BLaER1 treated with 17β-estradiol and CSF1 and Interleukin-3, amounts not matched to agents 10 nM and 100 nM (cell line): Measurements from ENCODE around the gene NME2.
"Not testable (repeated sequence)": the region's sequence is repeated elsewhere in the genome, so short reads cannot be mapped to it uniquely, and the experiment has no call there.

Source experiments
- H3K27ac ChIP-seq, 11 experiments: shearing (Covaris generic); formaldehyde crosslinking; 2 replicates each; pipeline ENCODE4 v1.8.1; 2022
- H3K27me3 ChIP-seq, 11 experiments: shearing (Covaris generic); formaldehyde crosslinking; 2 replicates each; pipeline ENCODE4 v1.8.1; 2022
- H3K36me3 ChIP-seq, 11 experiments: shearing (Covaris generic); formaldehyde crosslinking; 2 replicates each; pipeline ENCODE4 v1.8.1; 2022
- H3K4me1 ChIP-seq, 10 experiments: shearing (Covaris generic); formaldehyde crosslinking; 2 replicates each; pipeline ENCODE4 v1.8.1; 2022
- H3K4me2 ChIP-seq, 11 experiments: shearing (Covaris generic); formaldehyde crosslinking; 2 replicates each; pipeline ENCODE4 v1.8.1; 2022
- H3K4me3 ChIP-seq, 10 experiments: shearing (Covaris generic); formaldehyde crosslinking; 2 replicates each; pipeline ENCODE4 v1.8.1; 2022
- H3K9ac ChIP-seq, 11 experiments: shearing (Covaris generic); formaldehyde crosslinking; 2 replicates each; pipeline ENCODE4 v1.8.1; 2022
- H3K9me3 ChIP-seq, 11 experiments: shearing (Covaris generic); formaldehyde crosslinking; replicated peaks in 1 of 11; 2 replicates each; pipeline ENCODE4 v1.8.1; 2022
- H4K20me1 ChIP-seq, 11 experiments: shearing (Covaris generic); formaldehyde crosslinking; 2 replicates each; pipeline ENCODE4 v1.8.1; 2022
- Cebpa-rat ChIP-seq, 11 experiments: shearing (Covaris generic); IDR thresholded peaks; 2 replicates each; pipeline ENCODE4 v1.8.1; 2022

The NME2 gene

GRCh38 chr17:51165680-51166197, 472 bp upstream of the NME2 start:
- peaks cover 25 to 44% (median 30%) of the 10 kb centered on the region in 10 experiments for H3K4me1 ChIP-seq
- no peaks in the 10 kb centered on the region for H3K27me3 ChIP-seq
- H3K36me3 ChIP-seq, result peaks cover 46 to 76% (median 69%) of the 10 kb centered on the region in 11 experiments
- peak overlapping the region; percentile 68 to 90 (median 82) for H3K4me3 ChIP-seq
- no peaks in the 10 kb centered on the region for H3K9me3 ChIP-seq
- peak overlapping the region; percentile 82 to 99 (median 91) for H3K4me2 ChIP-seq
- peak overlapping the region; percentile 92 to 97 (median 95) for H3K9ac ChIP-seq
- H3K27ac ChIP-seq, result peak overlapping the region; percentile 87 to 98 (median 95)
- TF ChIP-seq Cebpa-rat (IDR thresholded peaks at IDR 0.05), result no peak
- H4K20me1 ChIP-seq, result peaks cover 8 to 84% (median 54%) of the 10 kb centered on the region in 11 experiments; a peak in 20 of 22 replicates

- Histone ChIP-seq H4K20me1 (peaks cover 8 to 84% (median 57%) of the 10 kb centered on the region in 11 experiments; a peak in 20 of 22 replicates), H3K9me3 (no peaks in the 10 kb centered on the region), H3K27ac (peak overlapping the region; percentile 87 to 98 (median 95)), H3K9ac (peak overlapping the region; percentile 92 to 97 (median 95)), H3K27me3 (no peaks in the 10 kb centered on the region), H3K4me3 (peak overlapping the region; percentile 68 to 90 (median 82)), H3K4me1 (peaks cover 25 to 44% (median 32%) of the 10 kb centered on the region in 10 experiments), H3K4me2 (peak overlapping the region; percentile 82 to 97 (median 91)), H3K36me3 (peaks cover 46 to 76% (median 69%) of the 10 kb centered on the region in 11 experiments)
- no peak for TF ChIP-seq Cebpa-rat (IDR thresholded peaks at IDR 0.05)
These were observed 1.0 kb downstream of the NME2 start for GRCh38 chr17:51166987-51167931.

GRCh38 chr17:51169340-51169739, 3.1 kb downstream of the NME2 start:
- H3K27me3 ChIP-seq, result no peaks in the 10 kb centered on the region
- peaks cover 63 to 78% (median 71%) of the 10 kb centered on the region in 11 experiments for H3K36me3 ChIP-seq
- peaks cover 25 to 35% (median 33%) of the 10 kb centered on the region in 10 experiments for H3K4me1 ChIP-seq
- H3K27ac ChIP-seq, result no peak overlapping the region
- H4K20me1 ChIP-seq, result peaks cover 15 to 87% (median 62%) of the 10 kb centered on the region in 11 experiments; a peak in 20 of 22 replicates
- no peaks in the 10 kb centered on the region for H3K9me3 ChIP-seq
- H3K4me2 ChIP-seq, result peak overlapping the region in 2 of 11 experiments; percentile 95 to 97; a peak in 2 of 22 replicates
- TF ChIP-seq Cebpa-rat (IDR thresholded peaks at IDR 0.05), result no peak
- no peak overlapping the region for H3K4me3 ChIP-seq
- H3K9ac ChIP-seq, result 0 out of 22 replicates have a peak overlapping the region, but pooled peaks of 1 of the 11 experiments have one; percentile 21

GRCh38 chr17:51170736-51171135, 4.5 kb downstream of the NME2 start:
- peaks cover 77 to 86% (median 83%) of the 10 kb centered on the region in 11 experiments for H3K36me3 ChIP-seq

GRCh38 chr17:51172030-51172429, 5.8 kb downstream of the NME2 start:
- not testable (repeated sequence) for H3K27me3 ChIP-seq, H3K4me2 ChIP-seq, H3K4me3 ChIP-seq, H3K9ac ChIP-seq, H3K27ac ChIP-seq, H3K9me3 ChIP-seq
- H3K4me1 ChIP-seq, result peaks cover 13 to 24% (median 22%) of the 10 kb centered on the region in 10 experiments
- peaks cover 15 to 90% (median 62%) of the 10 kb centered on the region in 11 experiments; a peak in 20 of 22 replicates for H4K20me1 ChIP-seq
- peaks cover 77 to 95% (median 91%) of the 10 kb centered on the region in 11 experiments for H3K36me3 ChIP-seq

More at GRCh38 chr17:51170736-51171135, 4.5 kb downstream of the NME2 start:
- Histone ChIP-seq H3K9ac (no peak overlapping the region), H4K20me1 (peaks cover 15 to 86% (median 62%) of the 10 kb centered on the region in 11 experiments; a peak in 20 of 22 replicates), H3K9me3 (no peaks in the 10 kb centered on the region), H3K4me3 (no peak overlapping the region), H3K27ac (no peak overlapping the region), H3K4me1 (peaks cover 15 to 26% (median 23%) of the 10 kb centered on the region in 10 experiments), H3K4me2 (no peak overlapping the region), H3K27me3 (no peaks in the 10 kb centered on the region)
- no peak for TF ChIP-seq Cebpa-rat (IDR thresholded peaks at IDR 0.05)

- peaks cover 0 to 22% (median 0%) of the 10 kb centered on the region in 11 experiments; a peak in 6 of 22 replicates for H4K20me1 ChIP-seq
- no peaks in the 10 kb centered on the region for H3K27me3 ChIP-seq
- TF ChIP-seq Cebpa-rat (IDR thresholded peaks at IDR 0.05), result no peak
- H3K4me1 ChIP-seq, result no peaks in the 10 kb centered on the region
- no peak overlapping the region for H3K4me2 ChIP-seq
- no peak overlapping the region for H3K9ac ChIP-seq
- H3K4me3 ChIP-seq, result no peak overlapping the region
- H3K36me3 ChIP-seq, result peaks cover 66 to 90% (median 76%) of the 10 kb centered on the region in 11 experiments
- no peak overlapping the region for H3K27ac ChIP-seq
- no peaks in the 10 kb centered on the region for H3K9me3 ChIP-seq
These were observed 14.3 kb downstream of the NME2 start for GRCh38 chr17:51180486-51180885.

- Histone ChIP-seq H3K9me3 (no peaks in the 10 kb centered on the region), H3K9ac (no peak overlapping the region), H3K4me1 (no peaks in the 10 kb centered on the region), H3K4me3 (no peak overlapping the region), H3K36me3 (peaks cover 75 to 95% (median 88%) of the 10 kb centered on the region in 11 experiments), H4K20me1 (peaks cover 0 to 7% (median 0%) of the 10 kb centered on the region in 11 experiments; a peak in 2 of 22 replicates), H3K27me3 (no peaks in the 10 kb centered on the region), H3K4me2 (no peak overlapping the region), H3K27ac (no peak overlapping the region)
- TF ChIP-seq Cebpa-rat (IDR thresholded peaks at IDR 0.05), result no peak
These were observed 17.9 kb downstream of the NME2 start for GRCh38 chr17:51184124-51184523.

GRCh38 chr17:51185763-51186332, 19.6 kb downstream of the NME2 start:
- no peaks in the 10 kb centered on the region for H3K4me1 ChIP-seq
- H3K9me3 ChIP-seq, result no peaks in the 10 kb centered on the region
- H3K36me3 ChIP-seq, result peaks cover 83 to 100% (median 96%) of the 10 kb centered on the region in 11 experiments
- no peak overlapping the region for H3K9ac ChIP-seq
- peaks cover 0 to 7% (median 0%) of the 10 kb centered on the region in 11 experiments; a peak in 3 of 22 replicates for H4K20me1 ChIP-seq
- no peaks in the 10 kb centered on the region for H3K27me3 ChIP-seq
- no peak overlapping the region for H3K4me2 ChIP-seq
- no peak overlapping the region for H3K27ac ChIP-seq
- TF ChIP-seq Cebpa-rat (IDR thresholded peaks at IDR 0.05), result no peak
- H3K4me3 ChIP-seq, result no peak overlapping the region
